ENCODE results near the gene ABCA6.
"Not testable (repeated sequence)": the region's sequence is repeated elsewhere in the genome, so short reads cannot be mapped to it uniquely, and the experiment has no call there.

The ABCA6 gene

DNA sequence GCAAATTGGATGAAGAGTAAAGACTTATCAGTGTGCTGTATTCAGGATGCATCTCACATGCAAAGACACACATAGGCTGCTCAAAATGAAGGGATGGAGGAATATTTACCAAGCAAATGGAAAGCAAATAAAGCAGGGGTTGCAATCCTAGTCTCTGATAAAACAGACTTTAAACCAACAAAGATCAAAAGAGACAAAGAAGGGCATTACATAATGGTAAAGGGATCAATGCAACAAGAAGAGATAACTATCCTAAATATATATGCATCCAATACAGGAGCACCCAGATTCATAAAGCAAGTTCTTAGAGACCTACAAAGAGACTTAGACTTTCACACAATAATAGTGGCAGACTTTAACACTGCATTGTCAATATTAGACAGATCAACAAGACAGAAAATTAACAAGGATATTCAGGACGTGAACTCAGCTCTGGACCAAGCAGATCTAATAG is 68.9 kb downstream of the ABCA6 start:
- not testable (repeated sequence) for DNase-seq

DNA sequence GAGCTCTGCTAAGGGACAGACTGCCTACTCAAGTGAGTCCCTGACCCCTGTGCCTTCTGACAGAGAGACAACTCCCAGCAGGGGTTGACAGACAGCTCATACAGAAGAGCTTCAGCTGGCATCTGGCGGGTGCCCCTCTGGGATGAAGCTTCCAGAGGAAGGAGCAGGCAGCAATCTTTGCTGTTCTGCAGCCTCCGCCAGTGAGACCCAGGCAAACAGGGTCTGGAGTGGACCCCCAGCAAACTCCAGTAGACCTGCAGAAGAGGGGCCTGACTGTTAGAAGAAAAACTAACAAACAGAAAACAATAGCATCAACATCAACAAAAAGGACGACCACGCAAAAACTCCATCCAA is 70.5 kb downstream of the ABCA6 start:
- not testable (repeated sequence) for DNase-seq

DNA sequence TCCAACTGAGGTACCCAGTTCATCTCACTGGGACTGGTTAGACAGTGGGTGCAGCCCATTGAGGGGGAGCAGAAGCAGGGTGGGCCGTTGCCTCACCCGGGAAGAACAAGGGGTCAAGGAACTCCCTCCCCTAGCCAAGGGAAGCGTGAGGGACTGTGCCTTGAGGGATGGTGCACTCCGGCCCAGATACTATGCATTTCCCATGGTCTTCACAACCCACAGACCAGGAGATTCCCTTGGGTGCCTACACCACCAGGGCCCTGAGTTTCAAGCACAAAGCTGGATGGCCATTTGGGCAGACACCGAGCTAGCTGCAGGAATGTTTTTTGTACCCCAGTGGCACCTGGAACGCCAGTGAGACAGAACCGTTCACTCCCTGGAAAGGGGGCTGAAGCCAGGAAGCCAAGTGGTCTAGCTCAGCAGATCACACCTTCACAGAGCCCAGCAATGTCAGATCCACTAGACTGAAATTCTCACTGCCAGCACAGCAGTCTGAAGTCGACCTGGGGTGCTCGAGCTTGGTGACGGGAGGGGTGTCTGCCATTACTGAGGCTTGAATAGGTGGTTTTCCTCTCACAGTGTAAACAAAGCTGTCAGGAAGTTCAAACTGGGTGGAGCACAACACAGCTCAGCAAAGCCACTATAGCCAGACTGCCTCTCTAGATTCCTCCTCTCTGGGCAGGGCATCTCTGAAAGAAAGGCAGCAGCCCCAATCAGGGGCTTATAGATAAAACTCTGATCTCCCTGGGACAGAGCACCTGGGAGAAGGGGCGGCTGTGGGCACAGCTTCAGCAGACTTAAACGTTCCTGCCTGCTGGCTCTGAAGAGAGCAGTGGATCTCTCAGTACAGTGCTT is 71.1 kb downstream of the ABCA6 start:
- DNase-seq = peak; percentile 8

DNA sequence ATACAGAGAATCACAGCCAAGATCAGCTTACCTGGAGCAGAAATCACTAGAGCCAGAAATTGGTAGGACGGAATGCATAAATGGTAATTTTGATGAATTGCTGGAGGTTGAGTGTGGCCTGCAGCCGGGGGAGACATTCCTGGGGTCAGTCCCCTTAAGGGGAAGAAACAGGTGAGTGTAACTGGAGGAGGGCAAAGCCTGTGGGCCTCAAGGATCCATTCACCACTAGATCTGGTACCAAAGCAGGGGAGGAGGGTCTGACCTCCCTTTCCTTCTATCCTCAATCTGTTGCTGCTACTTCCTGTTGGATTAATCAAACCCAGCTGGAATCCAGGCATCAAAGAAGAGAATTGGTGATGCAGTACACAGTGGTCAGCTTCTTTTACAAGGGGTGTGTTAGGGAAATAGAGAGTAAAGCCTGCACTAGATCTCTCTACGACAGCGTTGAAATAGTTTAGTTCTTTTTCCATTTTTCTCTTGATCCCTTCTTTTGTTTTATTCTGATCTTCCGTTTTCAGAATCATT is 72.4 kb downstream of the ABCA6 start:
- no peak for DNase-seq

DNA sequence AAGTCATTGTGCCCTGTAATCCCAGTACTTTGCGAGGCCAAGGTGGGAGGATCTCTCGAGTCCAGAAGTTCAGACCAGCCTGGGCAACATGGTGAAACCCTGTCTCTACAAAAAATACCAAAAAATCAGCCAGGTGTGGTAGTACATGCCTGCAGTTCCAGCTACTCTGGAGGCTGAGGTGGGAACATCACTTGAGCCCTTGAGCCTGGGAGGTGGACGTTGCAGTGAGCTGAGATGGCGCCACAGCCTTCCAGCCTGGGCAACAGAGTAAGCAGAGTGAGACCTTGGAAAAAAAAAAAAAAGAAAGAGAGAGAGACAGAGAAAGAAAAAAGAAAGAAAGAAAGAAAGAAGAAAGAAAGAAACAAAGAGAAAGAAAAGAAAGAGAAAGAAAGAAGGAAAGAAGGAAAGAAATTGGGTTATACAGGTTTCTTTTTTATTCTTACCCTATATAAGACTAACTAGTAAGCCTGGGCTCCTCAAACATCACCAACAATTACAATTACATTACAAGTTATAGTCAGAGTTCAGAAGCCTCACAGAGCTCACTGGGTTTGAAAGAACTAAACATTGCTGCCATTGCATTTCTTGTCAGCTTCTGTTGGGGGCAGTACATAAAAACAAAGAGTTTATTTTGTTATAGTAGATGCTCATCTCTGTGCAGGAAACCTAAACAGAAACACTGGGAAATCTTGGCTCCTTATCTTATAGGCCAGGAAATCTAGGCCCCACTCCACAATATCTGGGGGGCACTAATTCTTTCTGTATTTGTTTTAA is 74.2 kb downstream of the ABCA6 start:
- no peak for DNase-seq

DNA sequence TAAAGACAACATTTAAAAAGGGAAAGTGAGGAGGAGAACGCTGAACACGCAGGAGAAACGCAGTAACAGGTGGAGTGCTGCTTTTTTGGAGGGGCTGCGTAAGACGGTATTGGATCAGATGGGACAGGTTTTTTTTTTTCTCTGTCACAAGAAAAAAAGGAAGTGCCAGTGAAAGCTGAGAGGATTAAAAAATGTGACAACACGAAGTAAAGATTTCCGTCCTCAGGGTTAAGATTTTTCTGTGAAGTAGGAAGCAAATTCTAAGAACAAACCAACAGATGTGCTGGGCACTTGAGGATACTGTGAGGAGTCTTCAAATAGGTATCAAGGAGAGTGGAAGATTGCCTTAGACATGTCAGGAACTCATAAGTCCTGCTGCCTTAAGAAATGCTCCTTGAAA is 75.2 kb downstream of the ABCA6 start:
- DNase-seq = no peak

DNA sequence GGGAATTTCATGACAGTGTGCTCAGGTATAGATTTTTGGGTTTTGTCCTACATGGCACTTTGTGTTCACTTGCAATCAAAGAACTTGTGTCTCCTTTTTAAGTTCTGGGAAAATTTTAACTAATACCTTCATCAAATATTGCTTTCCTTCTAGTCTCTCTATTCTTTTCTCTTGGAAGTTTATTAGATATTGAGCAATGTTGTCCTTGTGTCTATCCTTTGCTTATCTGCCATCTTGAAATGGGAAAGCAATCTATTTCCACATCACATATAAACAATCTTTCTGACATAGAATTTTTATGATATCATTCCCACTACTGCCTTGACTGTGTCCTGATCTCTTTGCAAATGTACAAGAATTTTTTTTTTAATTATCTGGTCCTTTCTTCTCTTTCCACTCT is 76.6 kb downstream of the ABCA6 start:
- no peak for DNase-seq

DNA sequence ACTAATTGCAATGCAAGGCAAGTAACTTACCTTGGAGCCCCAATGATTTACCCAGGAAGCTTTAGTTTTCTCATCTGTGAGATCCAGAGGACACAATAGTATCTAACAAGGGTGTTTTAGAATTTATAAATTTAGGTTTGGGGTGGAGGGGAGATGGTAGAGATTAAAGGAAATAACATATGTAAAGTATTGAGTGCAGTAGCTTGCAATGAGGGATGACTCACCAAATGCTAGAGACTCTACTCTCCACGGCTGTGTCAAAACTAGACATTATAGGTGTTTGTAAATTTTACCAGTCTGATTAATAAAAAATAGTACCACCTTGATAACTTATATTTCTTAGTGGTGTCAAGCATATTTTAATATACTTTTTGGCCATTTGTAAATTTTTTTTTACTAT is 77.2 kb downstream of the ABCA6 start:
- no peak for DNase-seq

DNA sequence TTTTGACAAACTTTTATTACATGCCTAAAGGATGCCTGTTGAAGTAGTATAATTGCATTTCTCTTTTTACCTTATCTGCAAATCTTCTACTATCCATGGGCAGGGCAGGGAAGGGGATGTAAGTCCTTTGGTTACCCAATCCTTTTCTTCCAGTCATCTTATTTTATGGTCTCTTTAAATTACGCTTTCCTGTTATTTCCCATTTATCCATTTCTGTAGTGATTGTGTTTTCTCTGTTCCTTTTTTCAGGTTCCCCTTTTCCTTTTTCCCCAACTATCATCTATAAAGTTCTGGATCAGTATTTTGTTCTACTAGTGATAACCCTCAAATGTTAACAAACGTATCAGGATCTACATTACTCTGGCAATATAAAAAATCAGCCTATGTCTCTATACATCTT is 77.7 kb downstream of the ABCA6 start:
- no peak for DNase-seq

DNA sequence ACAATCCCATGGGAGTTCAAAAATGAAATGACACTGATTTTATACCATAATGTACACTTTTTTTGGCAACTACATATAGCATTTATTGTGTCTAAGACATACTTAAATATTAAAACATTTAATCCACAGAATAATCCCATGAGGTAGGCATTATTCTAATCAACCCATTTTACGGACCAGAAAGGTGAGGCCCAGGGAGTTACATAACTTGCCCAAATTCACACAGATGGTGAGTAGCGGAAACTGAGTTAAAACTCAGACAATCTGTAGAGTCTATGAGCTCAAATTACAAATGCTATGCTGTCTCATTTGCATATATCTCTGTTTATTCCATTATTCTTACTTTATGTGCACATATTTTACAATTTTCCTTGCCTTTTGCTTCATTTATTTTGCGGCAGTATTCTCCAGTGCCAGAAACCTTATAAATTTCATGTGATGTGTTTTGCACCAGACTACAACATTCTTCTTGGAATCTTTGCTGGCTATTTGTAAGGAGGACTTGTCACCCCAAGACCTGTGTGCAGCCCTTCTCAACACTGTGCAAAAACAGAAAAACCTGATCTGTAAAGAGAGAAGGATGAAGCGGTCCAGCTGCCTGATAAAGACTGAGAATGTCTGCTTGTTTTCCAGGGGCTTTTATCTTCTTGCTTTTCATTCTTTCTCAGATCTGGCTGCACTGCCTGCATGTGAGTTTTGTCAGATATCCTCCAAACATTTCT is 78.7 kb downstream of the ABCA6 start:
- DNase-seq = no peak

DNA sequence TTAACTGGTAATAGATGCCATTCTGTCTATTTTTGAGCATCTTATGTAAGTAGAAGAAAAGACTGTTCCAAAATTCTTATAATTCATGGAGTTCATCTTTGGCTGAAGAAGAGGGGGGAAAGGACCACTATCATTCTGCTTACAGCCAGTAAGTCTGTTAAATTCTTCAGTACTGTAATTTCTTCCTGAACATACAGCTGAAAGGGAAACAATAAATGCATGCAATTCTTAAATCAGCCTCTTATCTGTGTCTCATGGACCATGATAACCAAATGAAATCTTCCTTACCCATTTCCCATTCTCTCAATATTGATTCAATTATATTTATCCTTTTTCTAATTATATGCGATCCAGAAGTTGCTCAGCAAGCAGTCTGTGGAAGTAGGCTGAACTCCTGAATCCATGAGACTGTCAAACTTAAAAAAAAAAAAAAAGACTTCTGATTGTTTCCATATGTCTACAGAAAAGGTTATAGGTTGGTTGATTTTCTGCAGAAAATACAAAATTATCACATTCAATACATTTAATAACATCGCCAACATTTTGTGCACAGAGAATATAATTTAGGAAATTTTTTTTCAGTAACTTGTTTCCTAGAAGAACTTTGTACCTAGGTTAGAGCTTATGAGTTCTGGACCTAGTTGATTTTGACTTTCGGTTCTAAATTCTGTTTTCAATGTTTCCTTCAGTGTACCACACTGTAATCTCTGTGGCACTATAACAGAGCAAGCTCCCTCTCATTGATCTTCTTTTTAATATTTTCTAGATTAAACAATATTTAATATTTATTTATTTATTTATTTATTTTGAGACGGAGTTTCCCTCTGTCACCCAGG is 79.8 kb downstream of the ABCA6 start:
- no peak for DNase-seq

DNA sequence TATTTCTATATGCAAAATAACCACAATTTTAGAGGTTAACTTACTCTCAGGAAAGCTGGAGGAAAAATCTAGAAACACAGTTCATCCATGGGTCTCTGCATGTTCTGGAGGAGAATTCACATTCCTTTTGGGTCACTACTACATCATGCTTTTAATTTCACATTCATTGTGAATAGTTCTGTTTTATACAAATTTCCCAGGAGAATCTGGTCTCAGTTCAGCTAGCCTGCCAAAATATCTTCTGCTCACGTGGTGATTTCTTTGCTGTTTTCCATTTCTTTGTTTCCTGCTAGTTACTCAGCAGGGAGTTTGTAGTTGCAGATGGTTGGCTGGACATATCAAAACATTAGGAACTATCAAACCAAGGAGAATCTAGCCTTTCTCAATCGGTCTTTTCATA is 80.9 kb downstream of the ABCA6 start, which contains the start of gene ABCA9:
Gene ABCA9 (minus strand): TSS at position 106 of the 400 bp plus-strand sequence. CDS start 9,801 bp downstream, outside the sequence.
- DNase-seq = no peak

DNA sequence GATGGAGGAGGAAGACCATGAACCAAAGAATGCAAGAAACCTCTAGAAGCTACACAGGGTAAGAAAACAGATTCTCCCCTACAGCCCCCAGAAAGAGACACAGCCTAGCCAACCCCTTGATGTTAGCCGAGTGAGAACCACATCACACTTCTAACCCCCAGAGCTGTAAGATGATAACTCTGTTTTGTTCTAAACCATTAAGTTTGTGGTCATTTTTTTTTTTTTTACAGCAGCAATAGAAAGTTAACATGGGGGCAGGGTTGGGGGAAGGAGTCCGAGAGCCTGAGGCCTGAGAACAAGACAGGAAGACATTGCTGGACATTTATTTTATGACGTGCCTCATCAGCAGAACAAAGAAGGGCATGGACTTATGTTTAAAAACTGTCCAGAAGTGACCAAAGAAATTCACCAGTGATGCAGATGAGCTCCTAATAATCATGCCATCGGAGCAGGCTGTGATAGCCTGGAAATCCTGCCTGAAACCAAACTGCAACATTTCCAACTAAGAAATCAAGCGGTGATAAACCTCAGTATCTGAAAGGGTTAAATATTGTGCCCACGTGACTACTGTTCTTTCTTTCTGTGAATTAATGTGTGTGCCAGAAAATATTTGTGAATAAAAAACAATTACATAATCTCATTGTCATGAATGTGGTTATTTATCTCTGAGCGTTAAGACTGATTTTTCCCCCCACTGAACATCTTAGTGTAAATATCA is 82.1 kb downstream of the ABCA6 start:
- no peak for DNase-seq

DNA sequence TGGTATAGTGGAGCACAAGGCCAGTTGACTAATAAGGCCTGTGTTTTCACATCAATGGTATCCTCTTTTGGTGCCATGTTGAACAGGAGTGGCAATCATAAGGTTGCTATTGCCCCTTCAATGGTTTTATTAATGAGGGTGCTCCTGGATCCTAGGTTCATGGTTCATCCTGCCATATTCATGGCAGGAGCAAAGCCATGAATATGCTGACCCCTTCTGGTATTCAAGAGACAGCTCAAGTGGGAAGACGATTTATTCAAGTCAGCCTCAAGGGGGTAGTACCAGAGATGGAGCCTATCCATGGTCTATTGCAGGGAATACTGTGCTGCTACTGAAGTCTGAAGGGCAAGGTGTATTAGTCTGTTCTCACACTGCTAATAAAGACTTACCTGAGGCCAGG is 83.5 kb downstream of the ABCA6 start:
- DNase-seq = no peak

DNA sequence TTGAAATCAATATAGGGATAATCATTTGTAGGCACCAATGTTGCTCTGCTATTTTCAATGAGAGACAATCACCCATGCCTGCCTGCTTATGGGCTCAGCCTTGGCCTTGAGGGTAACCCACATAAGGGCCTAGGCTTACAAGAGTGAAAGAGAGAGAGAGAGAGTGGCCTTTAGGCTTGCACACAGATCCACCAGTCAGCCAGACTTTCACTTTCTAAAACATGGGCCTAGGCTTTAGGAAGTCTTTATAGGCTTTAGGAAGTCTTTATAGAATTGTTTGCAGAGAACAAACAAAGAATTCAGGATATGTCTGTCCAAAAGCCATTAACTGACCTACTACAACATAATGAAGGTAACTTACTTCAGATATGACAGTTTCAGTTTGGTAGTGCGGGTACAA is 84.4 kb downstream of the ABCA6 start:
- no peak for DNase-seq

DNA sequence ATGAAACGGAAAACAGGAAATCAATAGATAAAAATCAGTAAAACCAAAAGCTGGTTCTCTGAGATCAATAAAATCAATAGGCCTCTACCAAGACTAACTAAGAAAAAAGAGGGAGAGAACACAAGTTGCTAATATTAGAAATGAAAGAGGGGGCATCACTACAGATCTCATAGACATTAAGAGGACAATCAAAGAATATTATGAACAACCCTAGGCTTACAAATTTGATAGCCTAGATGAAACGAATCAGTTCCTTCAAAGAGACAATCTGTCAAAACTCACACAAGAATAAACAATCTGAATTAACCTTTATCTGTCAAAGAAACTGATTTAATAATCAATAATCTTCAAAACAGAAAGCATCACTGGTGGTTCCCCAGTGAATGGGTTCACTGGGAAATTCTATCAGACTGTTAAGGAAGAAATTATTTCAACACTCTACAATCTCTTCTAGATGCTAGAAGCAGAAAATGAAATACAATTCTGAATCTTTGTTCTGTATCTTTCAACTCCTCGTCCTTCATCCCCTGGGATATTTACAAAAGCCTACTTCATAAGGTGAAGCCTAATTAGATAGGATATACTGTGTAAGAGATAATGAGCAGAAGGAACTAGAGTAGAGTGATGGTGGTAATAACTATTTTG is 85.4 kb downstream of the ABCA6 start:
- DNase-seq = no peak

DNA sequence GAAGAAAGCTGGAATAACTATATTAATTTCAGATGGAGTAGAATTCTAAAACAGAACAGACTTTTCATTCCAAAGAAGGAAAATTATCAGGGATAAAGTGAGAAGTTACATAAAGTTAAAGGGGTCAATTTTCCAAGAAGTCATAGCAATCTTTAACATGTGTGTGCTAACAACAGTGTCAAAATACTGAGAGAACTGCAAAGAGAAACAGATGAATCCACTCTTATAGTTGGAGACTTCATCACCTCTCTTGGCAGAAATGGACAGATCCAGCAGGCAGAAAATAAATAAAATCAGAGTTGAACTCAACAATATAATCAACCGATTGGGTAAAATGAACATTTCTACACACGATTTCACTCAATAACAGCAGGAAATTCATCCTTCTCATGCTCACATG is 86.4 kb downstream of the ABCA6 start:
- no peak for DNase-seq

DNA sequence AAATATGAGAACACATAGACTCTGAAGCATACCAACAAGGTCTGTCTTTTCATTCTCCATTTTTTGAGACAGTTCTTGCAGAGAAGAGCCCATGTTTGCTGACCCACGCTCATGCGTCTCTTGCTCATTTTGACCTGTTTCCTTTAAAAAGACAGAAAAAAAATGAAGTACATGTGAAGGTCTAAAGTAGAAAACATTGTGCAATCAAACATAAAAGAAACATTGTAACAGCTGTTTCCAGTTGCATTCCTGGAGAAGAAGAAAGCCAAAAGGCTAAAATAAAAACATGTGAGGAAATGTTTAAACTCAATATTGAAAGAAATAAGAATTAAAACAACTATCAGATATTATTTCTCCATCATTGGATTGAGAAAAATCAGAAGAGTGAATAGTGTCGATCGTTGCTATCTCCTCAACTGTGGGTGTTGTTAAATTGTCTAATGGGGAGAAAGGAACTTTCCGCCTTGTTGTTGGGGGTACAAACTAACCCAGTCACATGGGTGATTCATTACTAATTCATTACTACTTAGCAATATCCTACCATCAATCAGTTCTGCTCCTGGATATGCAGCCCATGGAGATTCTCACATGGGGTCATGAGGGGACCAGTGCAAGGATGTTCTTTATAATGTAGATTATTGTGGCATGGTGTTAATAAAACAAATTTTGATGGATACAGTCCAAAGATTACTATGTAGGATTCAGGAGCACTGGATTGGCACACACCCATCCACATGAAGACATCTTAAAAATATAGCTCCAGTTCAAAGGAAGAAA is 90.5 kb downstream of the ABCA6 start:
- no peak for DNase-seq

DNA sequence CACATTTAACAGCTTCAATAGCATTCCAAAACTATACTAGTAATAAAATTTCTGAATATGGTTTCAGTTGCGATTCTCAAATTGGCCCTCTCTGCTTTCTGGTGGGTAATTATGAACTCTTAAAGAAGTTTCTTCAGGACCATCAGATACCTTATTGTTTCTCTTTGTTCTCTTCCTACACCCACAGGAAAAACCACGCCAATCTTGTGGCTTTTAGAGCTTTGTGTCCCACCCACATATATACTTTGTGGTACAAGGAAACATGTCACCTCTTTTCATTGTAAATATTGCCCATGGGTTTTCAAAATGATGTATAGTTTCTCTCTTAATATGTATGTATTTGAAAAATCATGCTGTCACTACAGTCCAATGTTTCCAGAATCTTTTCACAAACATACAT is 93.1 kb downstream of the ABCA6 start:
- no peak for DNase-seq
